Astrocyte (in vitro differentiated cells and primary cell): ENCODE data around the gene ANKRD44. TPM values are rescaled to one million over a fixed set of nuclear protein-coding genes. Genes with fewer than 3 reads are reported as not detected.

Source experiments
- DNase-seq: peaks from one replicate; pipeline ENCODE4 v3.0.0-alpha.2; 2010; ENCODE audit warnings: low read depth
- FAIRE-seq: peaks from 2 replicates; lab custom pipeline; 2011; peaks lifted over from hg19 to GRCh38; lab: Jason Lieb, UNC
- H2AFZ ChIP-seq: 2 replicates; pipeline ENCODE4 v1.6.0; 2012; ENCODE audit warnings: low read depth, low read length, inconsistent platforms
- H3K27ac ChIP-seq: 2 replicates; pipeline ENCODE4 v1.5.1; 2011; ENCODE audit warnings: low read depth, low read length, inconsistent platforms
- H3K27me3 ChIP-seq: 2 replicates; pipeline ENCODE4 v1.6.0; 2011; ENCODE audit warnings: low read length, inconsistent platforms; ENCODE audit not compliant: insufficient read depth
- H3K36me3 ChIP-seq: 2 replicates; pipeline ENCODE4 v1.5.1; 2011; ENCODE audit warnings: low read length, inconsistent platforms; ENCODE audit not compliant: insufficient read depth
- H3K4me1 ChIP-seq: 2 replicates; pipeline ENCODE4 v1.5.1; 2011; ENCODE audit warnings: low read length, inconsistent platforms; ENCODE audit not compliant: insufficient read depth
- H3K4me2 ChIP-seq: 2 replicates; pipeline ENCODE4 v1.6.0; 2012; ENCODE audit warnings: low read length, inconsistent platforms
- H3K4me3 ChIP-seq: 2 replicates; pipeline ENCODE4 v1.5.1; 2011; ENCODE audit warnings: low read depth, mild to moderate bottlenecking, low read length, inconsistent platforms; ENCODE audit not compliant: insufficient read depth
- H3K79me2 ChIP-seq: 2 replicates; pipeline ENCODE4 v1.6.0; 2012; ENCODE audit warnings: mild to moderate bottlenecking, low read length, inconsistent platforms; ENCODE audit not compliant: insufficient read depth
- H3K9ac ChIP-seq: 2 replicates; pipeline ENCODE4 v1.6.0; 2012; ENCODE audit warnings: mild to moderate bottlenecking, low read length, inconsistent platforms
- H3K9me3 ChIP-seq: 2 replicates; pipeline ENCODE4 v1.5.1; 2012; ENCODE audit warnings: low read depth, mild to moderate bottlenecking, low read length, inconsistent platforms; ENCODE audit not compliant: insufficient read depth
- H4K20me1 ChIP-seq: 2 replicates; pipeline ENCODE4 v1.6.0; 2012; ENCODE audit warnings: low read length, inconsistent platforms; ENCODE audit not compliant: insufficient read depth
- H3K27ac Mint-ChIP-seq: one replicate; pipeline ENCODE4 v1.8.0; 2021; ENCODE audit warnings: mild to moderate bottlenecking, mixed read lengths; ENCODE audit not compliant: unreplicated experiment
- H3K27me3 Mint-ChIP-seq: one replicate; pipeline ENCODE4 v1.8.0; 2021; ENCODE audit warnings: low read depth, mixed read lengths; ENCODE audit not compliant: unreplicated experiment
- H3K36me3 Mint-ChIP-seq: one replicate; pipeline ENCODE4 v1.8.0; 2021; ENCODE audit warnings: low read depth, mixed read lengths; ENCODE audit not compliant: unreplicated experiment
- H3K4me1 Mint-ChIP-seq: one replicate; pipeline ENCODE4 v1.8.0; 2021; ENCODE audit warnings: low read depth, mixed read lengths; ENCODE audit not compliant: unreplicated experiment
- H3K4me3 Mint-ChIP-seq: one replicate; pipeline ENCODE4 v1.8.0; 2021; ENCODE audit warnings: mild to moderate bottlenecking, moderate library complexity, mixed read lengths; ENCODE audit not compliant: unreplicated experiment
- H3K9me3 Mint-ChIP-seq: one replicate; pipeline ENCODE4 v1.8.0; 2021; ENCODE audit warnings: mild to moderate bottlenecking, mixed read lengths; ENCODE audit not compliant: unreplicated experiment
- EZH2 ChIP-seq: IDR thresholded peaks from 2 replicates; pipeline ENCODE4 v1.6.1; 2012; ENCODE audit warnings: mild to moderate bottlenecking, low read length, inconsistent platforms; ENCODE audit not compliant: insufficient read depth
- total RNA-seq: library from RNA; stranded (reverse); gene quantifications from 2 replicates; pipeline ENCODE4 v1.2.1, GENCODE V29; 2021
- TF ChIP-seq, protein P1 (sequence below): IDR thresholded peaks from 2 replicates; pipeline ENCODE4 v1.5.1; 2011; ENCODE audit warnings: low read depth, mild to moderate bottlenecking, inconsistent platforms, low read length, moderate library complexity; ENCODE audit not compliant: insufficient read depth

The ANKRD44 gene
- total RNA-seq, 1 donor from 2014 or later: 7.2 TPM

DNA sequence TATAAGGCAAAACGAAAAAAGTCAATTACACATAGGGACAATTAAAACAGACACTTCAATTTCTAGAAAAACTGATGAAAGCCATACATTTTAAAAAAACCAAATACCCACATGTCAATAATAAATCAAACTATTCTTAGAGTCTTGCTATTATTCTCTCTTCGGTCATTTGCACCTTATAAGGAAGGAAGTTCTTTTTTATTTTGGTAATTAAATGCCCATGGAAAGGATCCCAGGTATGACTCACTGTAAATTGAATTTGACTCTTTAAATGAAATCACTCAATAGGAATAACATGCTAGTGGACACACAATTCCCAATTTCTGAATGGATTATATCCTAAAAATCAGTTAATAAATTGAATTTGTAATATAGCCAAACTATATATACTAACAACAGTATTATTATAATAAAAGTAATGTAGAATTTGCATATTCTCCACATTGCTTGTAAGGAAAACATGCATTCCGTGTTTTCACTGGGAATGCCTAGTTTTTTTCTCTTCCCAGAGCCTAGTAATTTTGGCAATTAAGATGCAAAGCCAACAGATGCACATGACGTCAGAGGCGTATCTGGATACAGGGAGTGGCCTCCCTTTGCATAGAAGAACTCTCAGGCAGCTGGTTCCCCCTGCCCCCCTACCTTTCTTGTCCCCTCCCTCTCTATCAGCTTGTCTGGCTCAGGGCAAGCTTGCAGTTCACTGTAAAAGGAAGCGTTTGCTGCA lies 230.6 kb downstream of the ANKRD44 start:
- Mint-ChIP-seq H3K27me3 (no peaks in the 10 kb centered on the region), H3K9me3 (peaks cover 2% of the 10 kb centered on the region), H3K4me1 (peaks cover 2% of the 10 kb centered on the region), H3K4me3 (no peak overlapping the region), H3K36me3 (no peaks in the 10 kb centered on the region), H3K27ac (no peak overlapping the region)
- Histone ChIP-seq H3K27me3 (no peaks in the 10 kb centered on the region), H3K9ac (no peak overlapping the region), H3K36me3 (no peaks in the 10 kb centered on the region), H3K79me2 (no peaks in the 10 kb centered on the region), H3K9me3 (no peaks in the 10 kb centered on the region), H4K20me1 (no peaks in the 10 kb centered on the region), H2AFZ (no peak overlapping the region), H3K27ac (no peak overlapping the region), H3K4me3 (no peak overlapping the region), H3K4me2 (no peak overlapping the region), H3K4me1 (peaks cover 17% of the 10 kb centered on the region)
- DNase-seq (peak; percentile 75), FAIRE-seq (peak; percentile 78)
- TF ChIP-seq EZH2: no peak
- TF ChIP-seq, protein P1, sequence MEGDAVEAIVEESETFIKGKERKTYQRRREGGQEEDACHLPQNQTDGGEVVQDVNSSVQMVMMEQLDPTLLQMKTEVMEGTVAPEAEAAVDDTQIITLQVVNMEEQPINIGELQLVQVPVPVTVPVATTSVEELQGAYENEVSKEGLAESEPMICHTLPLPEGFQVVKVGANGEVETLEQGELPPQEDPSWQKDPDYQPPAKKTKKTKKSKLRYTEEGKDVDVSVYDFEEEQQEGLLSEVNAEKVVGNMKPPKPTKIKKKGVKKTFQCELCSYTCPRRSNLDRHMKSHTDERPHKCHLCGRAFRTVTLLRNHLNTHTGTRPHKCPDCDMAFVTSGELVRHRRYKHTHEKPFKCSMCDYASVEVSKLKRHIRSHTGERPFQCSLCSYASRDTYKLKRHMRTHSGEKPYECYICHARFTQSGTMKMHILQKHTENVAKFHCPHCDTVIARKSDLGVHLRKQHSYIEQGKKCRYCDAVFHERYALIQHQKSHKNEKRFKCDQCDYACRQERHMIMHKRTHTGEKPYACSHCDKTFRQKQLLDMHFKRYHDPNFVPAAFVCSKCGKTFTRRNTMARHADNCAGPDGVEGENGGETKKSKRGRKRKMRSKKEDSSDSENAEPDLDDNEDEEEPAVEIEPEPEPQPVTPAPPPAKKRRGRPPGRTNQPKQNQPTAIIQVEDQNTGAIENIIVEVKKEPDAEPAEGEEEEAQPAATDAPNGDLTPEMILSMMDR: no peak

DNA sequence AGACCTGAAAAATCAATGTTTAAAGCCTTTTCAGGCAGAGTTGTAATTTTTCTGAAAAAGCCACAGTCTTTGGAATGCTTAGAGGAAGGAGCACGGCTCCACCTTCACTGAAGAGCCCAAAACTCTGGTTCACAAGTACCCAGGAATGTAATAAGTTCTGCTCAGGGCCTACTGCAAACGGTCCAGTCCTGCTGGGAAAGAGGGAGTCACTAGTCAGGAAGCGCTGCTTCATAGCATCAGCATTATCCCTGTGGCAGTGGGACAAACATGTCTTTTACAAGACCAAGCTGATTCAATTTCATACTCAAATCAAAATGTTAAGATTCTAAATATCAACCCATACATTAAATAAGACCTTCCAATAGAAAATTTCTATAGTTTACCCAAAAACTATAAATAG lies 231.2 kb downstream of the ANKRD44 start:
- no peak overlapping the region for H3K4me3 ChIP-seq
- H3K4me3 Mint-ChIP-seq: no peak overlapping the region
- FAIRE-seq (no peak), DNase-seq (peak; percentile 65)
- H3K27me3 Mint-ChIP-seq: no peaks in the 10 kb centered on the region
- no peak for TF ChIP-seq EZH2
- H3K36me3 Mint-ChIP-seq: no peaks in the 10 kb centered on the region
- H3K4me1 ChIP-seq: peaks cover 17% of the 10 kb centered on the region
- no peak overlapping the region for H3K27ac Mint-ChIP-seq
- H3K27me3 ChIP-seq: no peaks in the 10 kb centered on the region
- H3K79me2 ChIP-seq: no peaks in the 10 kb centered on the region
- H3K9ac ChIP-seq: no peak overlapping the region
- peaks cover 2% of the 10 kb centered on the region for H3K4me1 Mint-ChIP-seq
- H4K20me1 ChIP-seq: no peaks in the 10 kb centered on the region
- no peak overlapping the region for H2AFZ ChIP-seq
- no peaks in the 10 kb centered on the region for H3K9me3 ChIP-seq
- H3K4me2 ChIP-seq: peak overlapping the region; percentile 28
- peaks cover 2% of the 10 kb centered on the region for H3K9me3 Mint-ChIP-seq
- H3K27ac ChIP-seq: peak overlapping the region; percentile 21
- no peaks in the 10 kb centered on the region for H3K36me3 ChIP-seq

GRCh38 chr2:197078535-197078934 lies 232.0 kb downstream of the ANKRD44 start:
- no peaks in the 10 kb centered on the region for H3K79me2 ChIP-seq
- no peaks in the 10 kb centered on the region for H3K27me3 ChIP-seq
- H3K9ac ChIP-seq: no peak overlapping the region
- H3K4me3 ChIP-seq: no peak overlapping the region
- H3K4me2 ChIP-seq: no peak overlapping the region
- H2AFZ ChIP-seq: no peak overlapping the region
- H3K36me3 ChIP-seq: no peaks in the 10 kb centered on the region
- H3K9me3 ChIP-seq: no peaks in the 10 kb centered on the region
- Mint-ChIP-seq H3K9me3 (peaks cover 2% of the 10 kb centered on the region), H3K36me3 (no peaks in the 10 kb centered on the region), H3K4me3 (no peak overlapping the region), H3K27me3 (no peaks in the 10 kb centered on the region), H3K4me1 (peaks cover 2% of the 10 kb centered on the region), H3K27ac (no peak overlapping the region)
- TF ChIP-seq, protein P1: no peak
- no peak for TF ChIP-seq EZH2
- no peak overlapping the region for H3K27ac ChIP-seq
- peaks cover 20% of the 10 kb centered on the region for H3K4me1 ChIP-seq
- DNase-seq (no peak), FAIRE-seq (no peak)
- no peaks in the 10 kb centered on the region for H4K20me1 ChIP-seq
